Right ventricle myocardium superior (tissue), 1 donor: Measurements from ENCODE around the gene SNED1. TPM values are rescaled to one million over a fixed set of nuclear protein-coding genes. Genes with fewer than 3 reads are reported as not detected.

Experiments used
- ATAC-seq: fragments of 200-7000 bp; cut with Tn5 transposase; one replicate; pipeline ENCODE4 v1.9.1; 2020; ENCODE audit warnings: mild to moderate bottlenecking; ENCODE audit not compliant: poor library complexity
- DNase-seq: peaks from one replicate; pipeline ENCODE4 v3.0.0-alpha.2; 2020
- intact Hi-C: fragments of 100-400 bp; cut with DNase I; formaldehyde crosslinking; loops from one replicate; pipeline ENCODE4 v1.11.2; 2022
- total RNA-seq: library from RNA; stranded (reverse); fragmentation: NEBNext Ultra II Directional; extraction: Animal tissue kit (Norgen Biotek cat#: 25700); gene quantifications from one replicate; pipeline ENCODE4 v1.2.1, GENCODE V29; 2021
- donor health status: DM: no; HTN: yes; CAD: no; lungs with severe emphysema.

Gene SNED1
- total RNA-seq, 1 donor from 2014 or later, result 8.0 TPM

DNA sequence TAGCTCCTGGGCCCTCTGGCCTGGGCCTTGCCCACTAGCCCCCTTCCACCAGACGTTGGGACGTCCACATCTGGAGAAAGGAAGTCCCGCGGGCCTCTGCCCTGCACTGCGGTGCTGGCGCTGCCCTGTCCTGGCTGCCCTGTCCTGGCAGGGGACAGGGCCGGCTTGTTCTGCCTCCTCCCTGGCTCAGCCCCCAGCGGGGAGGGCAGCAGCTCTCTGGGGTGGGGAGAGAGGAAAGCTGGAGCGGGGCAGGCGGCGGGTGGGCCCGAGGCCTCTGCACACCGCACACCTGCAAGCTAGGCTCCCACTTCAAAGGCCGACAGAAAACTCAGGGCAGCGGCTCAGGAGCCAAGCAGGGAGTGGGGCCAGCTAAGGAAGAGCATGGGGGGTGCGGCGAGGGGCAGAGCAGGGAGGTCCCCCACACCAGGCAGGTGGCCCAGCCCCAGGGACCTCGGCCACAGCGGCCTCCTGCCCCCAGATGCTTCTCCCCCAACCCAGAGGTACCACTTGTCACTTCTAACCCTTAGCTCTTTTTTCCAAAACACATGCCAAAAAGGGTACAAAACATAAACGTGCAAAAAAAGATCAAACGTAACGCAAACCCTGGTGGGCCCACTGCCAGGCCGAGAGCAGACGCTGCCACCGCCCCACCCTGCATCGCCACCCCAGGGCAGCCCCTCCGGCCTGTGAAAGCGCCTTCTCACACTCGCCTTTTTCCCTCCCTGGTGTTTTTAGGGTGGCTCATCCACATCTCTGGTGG is 13.5 kb downstream of the SNED1 start:
- DNase-seq (peak; percentile 29), ATAC-seq (no peak)
- intact Hi-C loops, result no loop called here

DNA sequence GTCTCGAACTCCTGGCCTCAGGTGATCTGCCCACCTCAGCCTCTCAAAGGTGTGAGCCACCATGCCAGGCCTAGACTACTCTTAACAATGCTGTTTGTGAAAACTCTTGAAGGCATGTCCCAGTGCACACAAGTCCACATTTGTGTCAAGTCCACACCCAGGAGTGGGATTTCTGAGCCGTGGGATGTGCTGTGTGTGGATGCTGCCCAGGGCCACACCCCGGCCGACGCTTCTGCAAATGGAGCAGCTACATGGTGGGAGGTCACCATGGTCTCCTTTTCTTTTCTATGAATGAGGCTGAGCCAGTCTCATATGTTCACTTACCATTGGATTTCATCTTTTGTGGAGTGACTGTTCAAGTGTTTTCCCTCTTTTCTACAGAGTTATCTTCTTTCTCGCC is 15.8 kb downstream of the SNED1 start:
- DNase-seq (peak; percentile 19), ATAC-seq (no peak)
- intact Hi-C loops, result no loop called here

GRCh38 chr2:241014764-241015163 is 16.3 kb downstream of the SNED1 start:
- intact Hi-C loops, result no loop called here
- DNase-seq (no peak), ATAC-seq (no peak)

- DNase-seq (peak; percentile 20), ATAC-seq (no peak)
- intact Hi-C loops, result no loop called here
Measured at GRCh38 chr2:241015439-241015838, 17.0 kb downstream of the SNED1 start.

DNA sequence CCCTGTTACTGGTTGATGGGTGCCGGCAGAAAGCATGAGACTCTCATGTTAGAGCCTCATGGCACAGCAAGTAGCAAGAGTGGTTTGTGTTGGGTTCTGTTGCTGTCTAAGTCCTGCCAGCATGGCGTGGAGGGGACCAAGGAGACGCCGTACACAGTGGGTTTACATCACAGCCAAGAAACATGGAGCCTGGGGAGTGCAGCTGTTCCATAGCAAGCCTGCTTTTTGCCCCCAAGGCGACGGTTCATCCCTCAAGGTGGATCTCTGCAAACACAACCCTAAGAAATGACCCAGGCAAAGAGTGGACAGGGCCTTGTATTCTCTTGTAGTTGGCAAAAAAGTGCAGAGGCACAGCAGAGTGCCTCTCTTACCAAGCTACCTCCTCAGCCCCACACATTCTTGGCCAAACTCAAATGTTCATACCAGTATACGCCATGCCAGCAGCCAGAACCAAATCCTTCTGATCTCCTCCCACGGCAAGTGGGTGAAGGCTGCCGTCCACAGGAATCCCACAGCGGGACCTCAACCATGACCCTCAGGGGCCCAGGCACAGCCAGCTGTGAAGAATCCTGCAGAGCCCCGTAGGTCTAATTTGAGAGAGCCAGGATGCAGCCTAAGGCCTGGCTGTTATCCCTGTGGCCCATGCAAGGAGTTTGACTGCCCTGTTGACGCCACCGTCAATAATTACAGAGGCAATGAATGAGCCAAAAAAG is 19.0 kb downstream of the SNED1 start:
- DNase-seq, result peak; percentile 20
- ATAC-seq, result no peak
- intact Hi-C loops, result no loop called here

GRCh38 chr2:241018051-241018891 is 19.9 kb downstream of the SNED1 start:
- ATAC-seq (no peak), DNase-seq (peak; percentile 24)
- intact Hi-C loops, result no loop called here

- peak; percentile 17 for DNase-seq
Measured at GRCh38 chr2:241019441-241020139, 21.2 kb downstream of the SNED1 start.

DNA sequence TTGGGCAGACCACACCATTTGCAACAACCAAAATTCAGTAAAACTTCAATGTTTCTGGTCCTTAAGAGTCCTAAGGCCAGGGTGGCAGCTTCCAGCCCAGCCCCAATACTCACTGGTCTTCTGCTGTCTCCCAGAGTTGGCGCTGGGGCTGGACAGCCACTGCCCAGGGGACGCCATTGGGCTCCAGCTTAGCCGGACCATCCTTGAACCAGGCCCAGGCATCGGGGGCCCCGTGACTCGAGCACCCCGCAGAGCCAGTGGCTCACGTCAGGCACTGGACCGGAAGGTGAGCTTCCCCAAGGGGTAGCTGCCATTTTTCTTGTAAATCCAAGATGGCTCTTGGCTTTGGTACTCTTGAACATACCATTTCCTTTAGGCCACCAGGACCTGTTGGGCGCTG is 21.8 kb downstream of the SNED1 start:
- ATAC-seq (no peak), DNase-seq (no peak)

More at GRCh38 chr2:241019441-241020139, 21.2 kb downstream of the SNED1 start:
- no peak for ATAC-seq
- intact Hi-C loops, result no loop called here

GRCh38 chr2:241020629-241021190 is 22.3 kb downstream of the SNED1 start:
- intact Hi-C loops, result no loop called here
- DNase-seq, result no peak
- ATAC-seq, result no peak

More for the DNA sequence above, 21.8 kb downstream of the SNED1 start:
- intact Hi-C loops, result no loop called here

- no peak for DNase-seq
- intact Hi-C loops, result no loop called here
- ATAC-seq, result no peak
Measured at GRCh38 chr2:241025639-241026038, 27.2 kb downstream of the SNED1 start.

DNA sequence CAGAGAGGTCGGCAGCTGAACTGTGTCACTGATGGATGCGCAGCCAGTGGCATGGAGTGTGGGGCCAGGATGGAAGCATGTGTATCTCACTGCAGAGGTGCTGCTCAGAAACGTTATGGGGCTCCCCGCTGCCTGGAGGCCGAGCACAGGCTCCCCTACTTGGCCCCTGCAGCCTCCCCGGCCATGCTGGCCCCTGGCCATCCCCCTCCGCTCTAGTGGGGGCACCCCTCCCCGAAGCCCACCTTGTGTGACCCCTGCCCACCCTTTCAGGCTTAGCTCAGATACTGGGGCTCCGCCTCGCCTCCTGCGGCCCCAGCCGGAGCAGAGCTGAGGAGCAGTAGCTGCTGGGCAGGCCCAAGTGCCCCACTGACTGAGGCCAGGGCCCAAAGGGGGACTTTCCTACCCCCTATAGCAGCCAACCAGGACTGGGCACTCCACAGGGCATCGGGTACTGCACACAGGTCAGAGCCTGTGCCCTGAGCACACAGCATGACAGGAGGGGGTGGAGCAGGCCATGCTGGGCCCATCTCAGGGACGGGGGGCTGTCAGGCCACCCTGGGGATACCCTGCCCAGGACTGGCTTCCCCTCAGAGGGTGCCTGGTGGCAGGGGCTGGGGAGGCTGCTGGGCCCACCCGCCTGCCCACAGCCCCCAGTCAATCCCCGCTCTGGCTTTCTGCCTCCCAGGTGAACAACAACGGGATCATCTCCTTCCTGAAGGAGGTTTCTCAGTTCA is 31.3 kb downstream of the SNED1 start:
- ATAC-seq, result no peak
- intact Hi-C loops, result no loop called here

DNA sequence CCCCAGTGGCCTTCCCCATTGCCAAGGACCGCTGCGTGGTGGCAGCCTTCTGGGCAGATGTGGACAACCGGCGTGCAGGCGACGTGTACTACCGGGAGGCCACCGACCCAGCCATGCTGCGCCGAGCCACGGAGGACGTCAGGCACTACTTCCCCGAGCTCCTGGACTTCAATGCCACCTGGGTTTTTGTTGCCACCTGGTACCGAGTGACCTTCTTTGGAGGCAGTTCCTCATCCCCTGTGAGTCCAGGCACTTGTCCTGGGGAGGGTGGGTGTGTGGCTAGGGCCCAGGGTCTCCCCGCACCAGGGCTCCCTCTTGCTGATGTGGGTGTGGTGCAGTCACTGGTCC is 31.9 kb downstream of the SNED1 start:
- intact Hi-C loops, result no loop called here
- ATAC-seq, result no peak
- DNase-seq, result no peak

More for the DNA sequence above, 31.3 kb downstream of the SNED1 start:
- no peak for DNase-seq

GRCh38 chr2:241030883-241031282 is 32.5 kb downstream of the SNED1 start:
- DNase-seq, result no peak
- no peak for ATAC-seq
- intact Hi-C loops, result no loop called here

- ATAC-seq, result no peak
- DNase-seq, result no peak
- intact Hi-C loops, result no loop called here
Measured at GRCh38 chr2:241031436-241032165, 33.2 kb downstream of the SNED1 start.

- no peak for DNase-seq
- intact Hi-C loops, result no loop called here
Measured at GRCh38 chr2:241033336-241033987, 35.0 kb downstream of the SNED1 start.

DNA sequence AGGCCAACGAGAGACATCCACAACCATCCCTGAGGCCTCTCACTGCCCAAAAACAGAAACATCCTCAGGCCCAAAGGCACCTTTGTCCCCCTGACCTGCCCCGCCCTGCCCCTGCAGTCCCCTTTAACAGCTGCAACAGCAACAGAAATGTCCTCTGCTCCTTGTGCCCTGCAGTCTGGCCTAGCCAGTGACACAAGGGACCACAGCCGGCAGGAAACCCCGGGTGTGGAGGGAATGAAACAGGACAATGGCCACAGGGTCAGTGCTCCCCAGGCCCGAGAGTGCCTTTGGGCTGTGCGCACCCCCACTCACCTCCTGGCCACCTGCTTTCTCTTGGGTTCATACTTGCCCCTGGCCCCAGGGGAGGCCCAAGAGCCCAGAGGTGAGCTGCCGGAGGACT is 35.6 kb downstream of the SNED1 start:
- intact Hi-C loops, result no loop called here
- ATAC-seq, result no peak
- no peak for DNase-seq

More at GRCh38 chr2:241033336-241033987, 35.0 kb downstream of the SNED1 start:
- ATAC-seq, result no peak
